HS-5 (cell line): ENCODE results near the gene LTF.
"Not testable (repeated sequence)": the region's sequence is repeated elsewhere in the genome, so short reads cannot be mapped to it uniquely, and the experiment has no call there.

Experiments
- DNase-seq: peaks from one replicate; pipeline ENCODE4 v3.0.0-alpha.2; 2012; ENCODE audit warnings: low read depth

Gene LTF

DNA sequence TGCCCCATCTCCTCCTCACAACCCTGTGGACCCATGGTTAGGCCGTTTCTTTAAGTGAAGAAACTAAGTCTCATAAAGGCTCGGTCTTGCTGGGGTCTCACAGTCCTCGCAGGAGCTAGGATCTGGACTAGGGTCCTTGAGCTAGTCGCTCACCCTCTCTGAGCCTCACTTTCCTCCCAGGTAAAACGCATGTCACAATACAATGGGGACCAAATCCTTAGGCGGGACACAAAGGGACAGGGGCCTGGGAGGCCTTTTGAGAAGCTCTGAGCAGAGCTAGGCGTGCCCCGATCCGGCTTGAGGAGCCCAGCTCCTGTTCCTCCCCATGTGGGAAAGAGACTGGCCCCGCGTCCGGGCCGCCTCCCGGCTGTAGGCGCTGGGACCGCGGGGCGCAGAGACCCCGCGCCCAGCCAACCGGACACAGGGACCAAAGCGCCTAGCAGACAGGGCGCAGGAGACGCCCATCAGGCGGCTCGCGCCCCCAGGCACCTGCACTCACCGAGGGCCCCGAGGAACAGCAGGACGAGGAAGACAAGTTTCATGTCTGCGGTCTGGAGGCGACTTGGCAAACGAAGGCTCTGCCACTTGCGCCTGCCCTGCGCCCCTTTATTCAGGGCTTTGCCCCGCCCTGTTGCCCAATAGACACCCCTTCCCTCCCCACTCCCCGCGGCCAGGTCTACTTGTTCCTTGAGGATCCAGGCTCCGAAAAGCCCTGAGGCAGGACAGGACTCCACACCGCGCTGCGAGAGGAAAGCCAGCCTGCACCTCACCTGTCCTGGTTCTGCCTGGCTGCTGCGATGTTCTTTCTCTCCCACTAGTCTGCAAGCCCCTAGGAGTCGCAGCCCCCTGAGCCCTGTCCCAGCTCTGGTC is at the start of gene LTF:
LTF (minus strand) TSS at position 580 of the 870 bp plus-strand sequence; CDS start at position 542, 38 bp downstream.
- DNase-seq, result no peak

DNA sequence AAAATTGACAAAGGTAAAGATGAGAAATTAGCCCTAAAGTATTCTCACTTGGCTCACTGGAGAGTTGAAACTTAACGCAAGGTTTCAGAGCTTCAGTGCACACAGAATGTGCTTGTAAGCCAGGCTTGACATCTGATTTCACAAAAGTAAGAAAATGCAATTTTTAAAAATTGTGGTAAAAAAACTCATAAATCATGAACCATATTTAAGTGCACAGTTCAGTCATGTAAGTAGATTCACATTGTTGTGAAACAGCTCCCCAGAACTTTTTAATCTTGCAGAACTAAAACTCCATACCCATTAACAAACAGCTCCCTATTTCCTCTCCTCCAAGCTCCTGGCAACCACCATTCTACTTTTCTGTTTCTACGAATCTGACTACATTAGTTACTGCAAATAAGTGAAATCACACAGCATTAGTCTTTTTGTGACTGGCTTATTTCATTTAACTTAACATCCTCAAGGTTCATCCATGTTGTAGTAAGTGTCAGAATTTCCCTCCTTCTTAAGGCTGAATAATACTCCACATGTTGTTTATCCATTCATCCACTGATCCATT is 47.6 kb upstream of the LTF start:
- DNase-seq, result no peak

DNA sequence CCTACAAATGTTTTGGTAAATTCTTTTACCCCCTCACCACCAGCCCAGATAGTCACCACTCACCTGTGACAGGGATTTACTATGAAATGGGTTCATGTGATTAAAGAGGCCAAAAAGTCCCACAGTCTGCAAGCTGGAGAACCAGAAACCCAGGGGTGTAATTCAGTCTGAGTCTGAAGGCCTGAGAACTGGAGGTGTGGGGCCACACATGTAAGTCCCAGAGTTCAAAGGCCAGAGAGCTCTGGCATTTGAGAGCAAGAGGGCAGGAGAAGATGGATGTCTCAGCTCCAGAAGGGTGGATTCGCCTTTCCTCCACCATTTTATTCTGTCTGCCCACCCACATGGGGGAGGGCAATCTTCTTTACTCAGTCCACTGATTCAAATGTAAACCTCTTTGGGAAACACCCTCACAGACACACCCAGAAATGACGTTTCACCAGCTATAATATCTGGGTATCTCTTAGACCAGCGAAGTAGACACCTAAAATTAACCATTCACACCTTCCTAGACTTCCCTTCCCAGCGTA is 45.0 kb upstream of the LTF start:
- no peak for DNase-seq

DNA sequence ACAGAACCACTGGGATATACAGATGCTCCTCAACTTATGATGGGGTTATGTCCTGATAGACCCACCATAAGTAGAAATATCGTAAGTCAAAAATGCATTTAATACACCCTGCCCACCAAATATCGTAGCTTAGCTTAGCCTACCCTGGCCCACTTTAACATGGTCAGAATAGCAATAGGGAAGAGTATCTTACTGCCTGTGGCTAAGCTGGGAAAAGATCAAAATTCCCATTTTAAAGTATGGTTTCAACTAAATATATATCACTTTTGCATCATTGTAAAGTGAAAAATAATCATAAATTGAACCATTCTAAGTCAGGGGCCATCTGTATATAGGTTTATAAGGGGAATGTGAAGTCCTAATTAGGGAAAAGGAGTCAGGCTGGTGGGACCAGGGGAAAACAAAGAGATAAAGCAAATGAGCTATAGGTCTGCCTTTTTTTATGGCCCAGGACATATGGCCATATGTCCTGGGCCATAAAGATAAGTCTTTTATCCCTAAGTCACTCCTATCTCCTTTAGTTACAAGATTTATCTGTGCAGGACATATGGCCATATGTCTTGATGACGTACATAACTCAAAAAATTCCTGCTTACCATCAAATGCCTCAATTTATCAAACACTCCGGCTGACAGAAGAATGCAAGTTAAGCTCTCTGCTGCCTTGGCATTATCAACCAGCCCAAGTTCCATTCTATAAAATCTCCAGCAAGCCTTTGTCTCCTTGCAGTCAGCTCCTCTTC is 44.3 kb upstream of the LTF start:
- no peak for DNase-seq

DNA sequence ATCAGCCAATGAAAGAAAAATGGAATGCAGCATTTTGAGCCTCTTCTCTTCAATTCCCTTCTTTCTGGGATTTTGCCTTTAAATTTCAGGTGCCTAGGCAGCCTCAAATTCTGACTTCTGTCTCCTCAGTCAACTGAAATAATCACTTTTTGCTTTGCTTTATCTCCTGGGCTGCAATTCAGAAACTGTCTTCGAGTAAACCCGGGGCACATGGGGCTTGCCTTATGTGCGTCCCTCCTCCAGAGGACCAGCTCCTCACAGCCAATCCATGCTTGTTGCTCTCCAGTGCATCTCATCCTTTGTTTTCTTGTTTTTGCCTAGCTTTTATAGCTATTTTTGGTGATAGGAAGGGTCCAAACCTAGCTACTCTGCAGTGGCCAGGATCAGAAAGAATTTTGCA is 41.8 kb upstream of the LTF start:
- DNase-seq, result no peak

DNA sequence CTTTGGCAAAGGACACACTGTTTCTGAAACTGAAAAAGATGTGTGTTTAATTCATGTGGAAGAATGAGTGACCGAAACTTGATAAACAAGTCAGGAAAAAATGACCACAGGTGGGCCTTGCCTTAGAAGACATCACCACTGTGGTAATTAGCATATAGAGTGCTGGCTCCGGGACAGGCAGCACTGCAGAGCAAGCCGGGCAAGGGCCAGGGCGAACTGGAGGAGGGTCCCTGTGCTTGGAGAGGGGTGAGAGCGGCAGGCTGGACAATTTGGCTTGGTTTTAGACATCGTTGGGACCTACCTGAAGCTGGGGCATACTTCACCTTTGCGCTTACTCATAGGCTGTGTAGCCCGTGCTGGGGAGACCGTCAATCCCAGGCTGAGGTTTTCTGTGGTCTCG is 41.2 kb upstream of the LTF start:
- DNase-seq, result no peak

DNA sequence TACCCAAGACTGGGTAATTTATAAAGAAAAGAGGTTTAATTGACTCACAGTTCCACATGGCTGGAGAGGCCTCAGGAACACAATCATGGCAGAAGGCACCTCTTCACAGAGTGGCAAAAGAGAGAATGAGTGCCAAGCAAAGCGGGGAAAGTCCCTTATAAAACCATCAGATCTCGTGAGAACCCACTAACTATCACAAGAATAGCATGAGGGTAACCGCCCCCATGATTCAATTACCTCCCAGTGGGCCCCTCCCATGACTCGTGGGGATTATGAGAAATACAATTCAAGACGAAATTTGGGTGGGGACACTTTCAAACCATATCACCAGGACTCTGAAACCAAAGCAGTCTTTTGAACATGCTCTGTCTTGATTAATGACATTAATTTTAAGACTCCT is 40.1 kb upstream of the LTF start:
- DNase-seq, result no peak

DNA sequence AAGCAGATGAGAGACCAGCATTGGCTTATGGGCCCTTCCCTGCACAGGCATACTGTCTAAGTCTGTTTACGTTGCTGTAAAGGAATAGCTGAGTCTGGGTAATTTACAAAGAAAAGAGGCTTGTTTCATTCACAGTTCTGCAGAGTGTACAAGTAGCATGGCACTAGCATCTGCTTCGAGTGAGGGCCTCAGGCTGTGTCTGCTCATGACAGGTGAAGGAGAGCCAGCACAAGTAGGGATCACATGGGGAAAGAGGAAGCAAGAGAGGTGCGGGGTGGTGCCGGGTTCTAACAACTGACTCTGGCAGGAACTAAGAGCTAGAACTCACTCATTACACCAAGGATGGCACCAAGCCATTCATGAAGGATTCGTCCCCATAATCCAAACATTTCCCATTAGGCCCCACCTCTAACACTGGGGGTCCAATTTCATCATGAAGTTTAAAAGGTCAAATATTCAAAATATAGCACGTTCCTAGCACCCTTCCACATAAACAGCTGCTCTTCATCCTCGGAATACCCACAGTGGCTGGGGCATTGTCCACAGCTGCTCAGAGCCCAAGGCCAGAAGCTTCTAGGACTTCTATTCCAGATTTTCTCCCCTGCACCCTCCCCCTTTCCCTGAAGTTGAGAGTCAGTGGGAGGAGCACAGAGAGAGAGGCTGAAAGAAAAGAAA is 38.6 kb upstream of the LTF start:
- DNase-seq, result no peak

DNA sequence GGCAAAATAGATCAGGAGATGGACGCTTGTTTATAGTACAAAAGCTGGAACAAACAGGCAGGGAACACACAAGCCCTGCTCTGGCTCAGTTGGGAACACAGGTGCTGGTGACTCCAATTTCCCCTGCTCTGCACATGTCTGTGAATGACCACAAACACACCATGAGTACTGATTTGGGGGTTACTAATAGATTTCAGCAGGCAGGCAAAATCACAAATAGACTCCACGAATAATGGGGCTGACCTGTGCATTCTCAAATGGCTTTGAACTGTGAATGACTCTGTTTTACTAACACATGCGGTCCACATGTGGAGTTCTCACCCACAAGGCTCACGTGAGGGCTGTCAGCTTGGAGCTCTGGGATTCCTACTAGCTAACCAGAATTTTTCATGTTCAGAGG is 37.0 kb upstream of the LTF start:
- DNase-seq, result no peak

DNA sequence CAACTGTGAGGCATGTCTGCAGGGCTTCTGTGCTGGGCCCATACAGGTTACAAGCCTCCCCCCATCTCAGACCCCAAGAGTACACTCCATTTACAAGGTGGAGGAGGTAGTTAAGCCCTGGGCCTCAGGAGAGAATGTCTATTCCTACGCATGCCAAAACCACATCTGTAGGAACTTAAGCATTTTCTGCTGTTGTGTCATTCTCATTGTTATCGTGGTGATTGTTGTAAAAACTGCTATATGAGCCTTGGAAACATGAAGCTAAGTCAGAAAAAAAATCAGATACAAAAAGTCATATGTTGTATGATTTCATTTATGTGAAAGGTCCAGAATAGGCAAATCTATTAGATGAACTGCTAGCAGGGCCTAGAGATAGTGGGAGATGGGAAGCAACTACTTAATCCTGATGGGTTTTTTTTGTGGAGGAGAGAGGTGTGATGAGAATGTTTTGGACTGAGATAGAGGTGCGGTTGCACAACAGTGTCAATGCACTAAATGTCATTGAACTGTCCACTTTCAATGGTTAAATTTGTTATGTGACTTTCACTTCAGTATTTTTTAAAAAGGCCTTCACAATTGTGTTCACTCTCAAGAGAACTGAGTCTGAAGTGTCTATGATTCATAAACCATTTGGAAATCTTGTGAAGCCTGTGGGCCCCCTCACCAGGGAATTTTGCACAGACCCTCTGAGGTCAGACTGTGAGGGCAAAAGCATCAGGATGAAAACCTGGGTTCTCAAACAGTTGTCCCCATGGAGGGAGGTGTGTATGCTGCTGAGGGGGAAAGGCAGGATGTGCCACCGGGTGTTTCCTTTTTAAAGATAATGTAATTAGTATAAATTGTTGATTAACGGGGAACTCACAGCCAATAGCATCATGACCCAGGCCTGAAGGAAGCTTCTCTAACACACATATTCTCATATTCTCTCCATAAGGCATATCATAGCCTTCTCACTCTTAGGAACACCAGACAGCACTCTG is 36.2 kb upstream of the LTF start:
- no peak for DNase-seq

DNA sequence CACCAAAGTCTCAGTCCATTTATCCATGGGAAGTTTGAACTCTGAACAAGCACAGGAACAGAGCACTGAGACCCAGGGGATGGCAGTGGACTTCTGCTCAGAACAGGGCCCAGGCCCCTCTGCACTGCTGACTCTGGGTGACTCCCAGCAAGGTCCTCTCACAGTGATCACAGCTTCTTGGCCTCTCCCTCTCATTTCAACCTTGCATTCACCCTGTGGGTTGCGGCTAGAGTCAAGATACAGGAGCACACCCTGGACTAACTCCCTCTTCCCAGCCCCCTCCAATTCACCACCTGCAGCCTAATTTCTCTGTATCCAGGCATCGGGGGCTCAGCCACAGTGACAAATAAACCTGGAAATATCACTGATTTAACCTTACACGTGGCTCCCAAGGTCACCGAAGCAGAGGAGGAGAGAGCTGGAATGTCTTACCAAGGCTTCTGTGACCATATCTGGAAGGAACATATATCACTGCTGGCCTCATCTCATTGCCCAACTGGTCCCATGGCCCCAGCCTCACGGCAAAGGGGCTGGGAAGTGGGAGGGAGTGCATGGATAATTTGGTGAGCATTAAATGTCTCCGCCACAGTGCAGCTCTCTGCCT is 34.3 kb upstream of the LTF start:
- DNase-seq, result no peak

DNA sequence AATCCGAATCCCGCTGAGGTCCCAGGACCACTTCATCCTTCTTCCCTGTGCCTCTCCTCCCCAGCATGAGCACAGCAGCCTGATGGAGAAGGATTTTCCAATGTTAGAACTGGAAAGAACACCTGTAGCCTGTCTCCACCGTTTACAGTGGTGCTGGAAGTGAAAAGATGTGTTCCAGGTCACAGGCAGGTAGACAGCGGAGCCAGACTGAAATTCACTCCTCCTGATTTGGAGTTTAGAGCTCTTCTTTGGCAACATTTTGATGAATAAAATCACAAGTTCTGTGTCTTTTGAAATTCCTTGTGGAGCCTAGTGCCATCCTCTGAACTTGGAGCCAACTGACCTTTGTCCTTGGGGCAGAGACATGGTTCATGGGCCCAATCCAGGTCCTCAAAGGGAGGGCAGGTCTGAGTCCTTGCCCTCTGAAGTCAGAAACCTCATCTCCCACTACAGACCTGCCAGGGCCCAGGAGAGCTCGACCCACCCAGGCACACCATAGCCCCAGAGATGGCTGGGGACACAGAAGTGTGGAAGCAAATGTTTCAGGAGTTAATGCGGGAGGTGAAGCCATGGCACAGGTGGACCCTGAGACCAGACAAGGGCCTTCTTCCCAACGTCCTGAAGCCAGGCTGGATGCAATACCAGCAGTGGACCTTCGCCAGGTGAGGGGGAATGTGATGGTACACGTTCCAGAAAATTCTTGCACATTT is 33.0 kb upstream of the LTF start, which contains the start of gene RTP3:
RTP3 (plus strand) TSS at position 421 of the 710 bp plus-strand sequence; CDS start at position 508, 87 bp downstream.
- no peak for DNase-seq

DNA sequence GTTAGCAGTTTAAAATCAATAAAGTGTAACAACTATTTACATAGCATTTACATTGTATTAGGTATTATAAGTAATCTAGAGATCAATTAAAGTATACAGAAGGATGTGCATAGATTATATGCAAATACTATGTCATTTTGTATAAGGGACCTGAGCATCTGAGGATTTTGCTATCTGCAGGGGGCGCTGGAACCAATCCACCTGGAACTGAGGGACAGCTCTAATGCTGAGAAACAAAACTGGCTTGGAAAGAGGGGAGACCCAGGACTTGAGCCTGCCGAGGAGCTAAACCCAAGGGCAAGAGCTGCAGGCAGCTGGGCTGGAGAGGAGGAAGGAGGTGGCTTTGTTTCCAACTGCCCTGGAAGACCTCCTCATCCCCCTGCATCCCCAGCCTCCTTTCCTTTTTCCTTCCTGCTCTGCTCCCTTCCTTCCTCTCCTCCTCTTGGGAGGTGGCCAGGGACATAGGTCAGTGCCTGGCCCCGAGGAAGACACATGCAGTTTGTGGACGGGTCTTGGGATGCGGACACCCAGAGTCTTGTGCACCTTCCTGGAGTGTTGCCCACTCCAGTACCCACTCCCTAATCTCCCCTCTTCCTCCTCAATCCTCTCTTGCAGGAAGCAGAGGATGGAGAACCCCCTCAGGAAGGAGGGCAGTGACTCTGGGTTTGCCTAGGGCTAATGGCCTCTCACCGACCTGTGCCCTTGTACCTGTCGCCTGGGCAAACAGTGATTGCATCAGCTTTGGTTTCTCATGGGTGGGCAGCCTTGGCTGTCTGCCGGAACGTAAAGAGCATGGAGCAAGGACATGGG is 32.2 kb upstream of the LTF start:
- DNase-seq, result no peak

DNA sequence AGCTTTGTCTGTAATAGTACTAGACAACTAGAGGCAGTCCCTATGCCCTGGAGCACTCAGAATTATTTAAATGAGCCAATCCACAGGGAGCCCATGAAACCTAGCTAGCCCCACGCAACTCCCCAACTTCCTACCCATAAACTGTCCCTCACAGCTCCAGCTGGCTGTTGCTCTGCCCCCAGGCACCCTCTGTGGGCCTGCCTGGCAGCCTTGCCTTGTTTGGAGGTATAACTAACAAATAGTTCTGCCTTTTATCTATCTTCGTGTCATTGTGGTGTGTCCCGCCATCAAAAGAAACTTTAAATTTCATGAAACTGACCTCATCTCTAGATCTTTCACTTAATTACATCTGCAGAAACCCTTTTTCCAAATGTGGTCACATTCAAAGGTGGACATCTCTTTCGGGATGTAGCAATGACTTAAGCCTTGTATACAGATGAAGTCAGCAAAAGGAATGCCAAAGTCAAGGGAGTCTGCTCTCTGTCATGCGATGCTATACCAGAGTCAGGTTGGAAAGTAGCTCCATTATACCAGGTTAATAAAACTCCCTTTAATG is 31.3 kb upstream of the LTF start:
- DNase-seq, result no peak

DNA sequence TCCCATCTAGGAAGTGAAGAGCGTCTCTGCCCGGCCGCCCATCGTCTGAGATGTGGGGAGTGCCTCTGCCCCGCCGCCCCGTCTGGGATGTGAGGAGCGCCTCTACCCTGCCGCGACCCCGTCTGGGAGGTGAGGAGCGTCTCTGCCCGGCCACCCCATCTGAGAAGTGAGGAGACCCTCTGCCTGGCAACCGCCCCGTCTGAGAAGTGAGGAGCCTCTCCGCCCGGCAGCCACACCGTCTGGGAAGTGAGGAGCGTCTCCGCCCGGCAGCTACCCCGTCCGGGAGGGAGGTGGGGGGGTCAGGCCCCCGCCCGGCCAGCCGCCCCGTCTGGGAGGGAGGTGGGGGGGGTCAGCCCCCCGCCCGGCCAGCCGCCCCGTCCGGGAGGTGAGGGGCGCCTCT is 29.8 kb upstream of the LTF start:
- not testable (repeated sequence) for DNase-seq

DNA sequence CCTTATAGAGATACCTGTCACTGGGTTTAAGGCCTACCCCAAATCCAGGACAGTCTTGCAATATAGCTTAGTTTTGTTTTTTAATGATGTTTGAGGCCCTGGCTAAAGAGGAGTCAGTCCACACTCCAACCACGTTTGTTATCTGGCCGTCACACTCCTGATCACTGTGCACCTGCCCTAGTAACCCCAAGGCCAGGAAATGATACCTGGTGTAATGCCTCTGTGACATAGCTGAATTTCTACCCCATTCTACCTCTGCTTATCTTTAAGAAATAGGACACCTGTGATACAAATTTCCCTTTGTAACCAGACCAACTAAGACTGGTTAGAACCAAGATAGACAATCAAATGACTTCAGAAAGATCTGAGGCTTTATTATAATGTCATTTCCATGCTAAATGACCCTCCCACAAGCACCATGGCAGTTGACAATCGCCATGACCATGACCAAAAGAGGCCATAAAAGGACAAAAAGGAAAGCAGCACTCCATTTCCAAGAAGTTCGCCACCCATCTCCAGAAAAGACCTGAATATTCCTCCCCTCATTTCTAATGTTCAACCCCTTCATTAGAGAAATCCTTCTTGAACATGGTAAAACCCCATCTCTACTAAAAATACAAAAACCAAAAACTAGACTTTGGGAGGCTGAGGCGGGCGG is 28.3 kb upstream of the LTF start:
- DNase-seq, result no peak

DNA sequence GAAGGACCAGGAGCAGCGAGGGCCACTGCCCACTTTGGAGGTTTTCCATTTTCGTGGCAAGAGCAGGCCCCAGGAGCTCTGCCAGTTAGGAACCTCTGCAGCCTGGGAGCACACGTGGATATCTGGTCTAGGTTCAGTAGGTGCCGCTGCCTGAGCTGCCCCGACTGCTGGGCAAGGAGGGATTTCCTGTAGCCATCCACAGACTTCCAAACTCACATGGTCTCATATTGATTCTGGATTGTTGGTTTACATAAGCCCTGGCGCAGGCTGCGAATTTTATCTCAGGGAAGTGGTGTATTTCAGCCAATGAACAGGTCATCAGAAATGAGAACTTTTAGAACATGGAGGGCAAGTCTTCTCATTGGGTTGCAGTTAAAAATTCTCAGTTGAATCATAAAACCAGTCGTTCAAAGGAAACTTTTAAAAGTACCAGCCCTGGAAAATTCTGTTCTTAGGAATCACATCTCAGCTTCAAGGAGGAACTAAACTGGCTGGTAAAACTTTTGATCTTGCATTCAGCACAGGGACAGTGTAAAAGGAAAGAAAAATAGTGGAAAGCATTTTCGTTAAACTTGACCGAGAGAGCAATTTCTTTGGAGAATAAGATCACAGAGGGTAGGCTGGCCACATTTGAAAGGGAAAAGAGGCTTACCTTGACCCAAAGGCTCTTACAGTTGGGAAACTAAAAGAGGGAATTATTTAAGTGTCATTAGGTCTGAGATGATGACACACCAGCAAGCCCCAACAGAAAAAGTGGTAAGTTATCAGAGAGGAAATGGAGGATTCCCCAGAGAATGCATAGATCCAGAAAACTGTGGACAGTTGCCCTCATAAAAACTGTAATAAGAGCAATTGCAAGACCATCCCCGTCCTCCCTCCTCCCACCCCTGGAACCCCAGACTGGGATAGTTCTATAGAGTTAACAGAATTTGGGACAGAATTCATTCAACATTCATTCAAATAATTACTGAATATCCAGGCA is 26.7 kb upstream of the LTF start:
- no peak for DNase-seq
